Adrenal gland (tissue), 5 donors: ENCODE results near the gene CDC37L1.

Experiments
- CTCF ChIP-seq, 6 experiments: fragments of 450-650 bp in 4 of 6; fragments of 200-600 bp in 2 of 6; sonication (generic) in 1 of 6; IDR thresholded peaks; 1 replicate in 5 of 6; 2 replicates in 1 of 6; pipeline versions ENCODE4 v1.5.1 to v1.8.0; 2016 to 2021; ENCODE audit warnings: antibody characterized with exemption in 6 of 6, mild to moderate bottlenecking in 2 of 6, moderate library complexity in 1 of 6
- POLR2A ChIP-seq, 2 donors: fragments of 450-650 bp; IDR thresholded peaks; one replicate each; pipeline ENCODE4 v1.6.1; 2017; ENCODE audit warnings: antibody characterized with exemption in 2 of 2, mild to moderate bottlenecking in 2 of 2, moderate library complexity in 1 of 2
- donor health status: DM: no; HTN: no; CAD: no.

- TF ChIP-seq POLR2A (IDR thresholded peaks at IDR 0.05) (no peak), CTCF (IDR thresholded peaks at IDR 0.05) (no peak)
Measured at GRCh38 chr9:4661165-4661564, 18.2 kb upstream of the CDC37L1 start.
